ENCODE data around the gene ZSCAN25. TPM values are rescaled to one million over a fixed set of nuclear protein-coding genes. Genes with fewer than 3 reads are reported as not detected.

The ZSCAN25 gene
- total RNA-seq, 1 experiment from 2014 or later, result 20.6 TPM

GRCh38 chr7:99679400-99680191, 62.9 kb downstream of the ZSCAN25 start, which contains the start of gene CYP3A5:
TSS of gene CYP3A5 (minus strand) at chr7:99679996. CDS start at chr7:99679896, 100 bp downstream.
- no peaks in the 10 kb centered on the region for H3K36me3 ChIP-seq (ENCODE audit: insufficient read depth, low read length, poor library complexity, severe bottlenecking)
- TSS peak; percentile 86 for BruUV-seq (replicated peaks)
- no peaks in the 10 kb centered on the region for H3K27me3 ChIP-seq (replicated peaks; ENCODE audit: insufficient read depth, low read depth, low read length, poor library complexity)
- peak; percentile 54 for DNase-seq (ENCODE audit: low spot score)
- POLR2A ChIA-PET (ENCODE audit: low non-redundant PET), result no interaction called here
- intact Hi-C loops (cut with micrococcal nuclease; ENCODE audit: unreplicated experiment), result no loop called here
- TF ChIP-seq CTCF (conservative IDR thresholded peaks at IDR 0.05; ENCODE audit: low read depth, low read length) (no peak), EZH2 (IDR thresholded peaks at IDR 0.05; ENCODE audit: borderline replicate concordance, low read depth, low read length, poor library complexity, severe bottlenecking) (no peak)
- peak within 1 kb of the TSS; percentile 23 for H3K4me3 ChIP-seq (ENCODE audit: low read depth, low read length, poor library complexity, severe bottlenecking)
- H3K9me3 ChIP-seq (ENCODE audit: low read depth, low read length, poor library complexity, severe bottlenecking), result no peaks in the 10 kb centered on the region
- peaks cover 9% of the 10 kb centered on the region for H3K4me1 ChIP-seq (ENCODE audit: insufficient read depth, low read length, poor library complexity, severe bottlenecking)
- CTCF ChIA-PET, result no interaction called here
- no peak within 1 kb of the TSS for H3K27ac ChIP-seq (ENCODE audit: low read depth, low read length, poor library complexity, severe bottlenecking)

Other genes with a start within 250 kb of the ZSCAN25 start
- 29.9 and 39.8 TPM in 2 replicates for gene ARPC1B, start 242.2 kb upstream of the ZSCAN25 start, total RNA-seq (2021)
- 157 and 164 TPM in 2 replicates for gene PDAP1, start 208.3 kb upstream of the ZSCAN25 start, total RNA-seq (2021)
- 180 and 194 TPM in 2 replicates for gene BUD31, start 208.0 kb upstream of the ZSCAN25 start, total RNA-seq (2021)
- gene PTCD1, start 178.1 kb upstream of the ZSCAN25 start, total RNA-seq (2021), result 8.4 and 11.8 TPM in 2 replicates
- gene CPSF4, start 178.0 kb upstream of the ZSCAN25 start, total RNA-seq (2021), result 75.3 and 87.5 TPM in 2 replicates
- 411 and 461 TPM in 2 replicates for gene ATP5MF, start 150.8 kb upstream of the ZSCAN25 start, total RNA-seq (2021)
- 17.0 and 18.2 TPM in 2 replicates for gene ZNF789, start 144.1 kb upstream of the ZSCAN25 start, total RNA-seq (2021)
- 19.3 and 20.2 TPM in 2 replicates for gene ZNF394, start 116.7 kb upstream of the ZSCAN25 start, total RNA-seq (2021)
- 13.3 and 13.4 TPM in 2 replicates for gene ZKSCAN5, start 112.3 kb upstream of the ZSCAN25 start, total RNA-seq (2021)
- 6.1 and 8.4 TPM in 2 replicates for gene FAM200A, start 64.8 kb upstream of the ZSCAN25 start, total RNA-seq (2021)
- 59.3 and 60.6 TPM in 2 replicates for gene ZNF655, start 58.3 kb upstream of the ZSCAN25 start, total RNA-seq (2021)
- 0.81 and 1.3 TPM in 2 replicates for gene TMEM225B, start 18.7 kb upstream of the ZSCAN25 start, total RNA-seq (2021)
- 9.1 and 9.9 TPM in 2 replicates for gene CYP3A5, start 63.0 kb downstream of the ZSCAN25 start, total RNA-seq (2021)
- not detected in 2 replicates for gene CYP3A7, start 118.2 kb downstream of the ZSCAN25 start, total RNA-seq (2021)
- not detected in 2 replicates for gene CYP3A4, start 167.2 kb downstream of the ZSCAN25 start, total RNA-seq (2021)
- gene CYP3A43, start 211.1 kb downstream of the ZSCAN25 start, total RNA-seq (2021), result not detected in 2 replicates